NCI-H226 (cell line): ENCODE measurements around the gene ATP8B1.

ENCODE experiments used
- DNase-seq: peaks from one replicate; pipeline ENCODE4 v3.0.0-alpha.2; 2015

The ATP8B1 gene

DNA sequence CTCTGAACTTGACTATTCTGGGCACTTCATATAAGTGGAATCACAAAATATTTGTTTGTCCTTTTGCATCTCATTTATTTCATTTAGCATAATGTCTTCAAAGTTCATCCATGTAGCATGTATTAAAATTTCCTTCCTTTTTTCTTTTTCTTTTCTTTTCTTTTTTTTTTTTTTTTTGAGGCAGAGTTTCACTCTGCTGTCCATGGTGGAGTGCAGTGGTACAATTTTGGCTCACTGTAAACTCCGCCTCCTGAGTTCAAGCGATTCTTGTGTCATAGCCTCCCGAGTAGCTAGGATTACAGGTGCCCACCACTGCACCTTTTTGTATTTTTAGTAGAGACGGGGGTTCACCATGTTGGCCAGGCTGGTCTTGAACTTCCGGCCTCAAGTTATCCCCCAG lies 11.9 kb downstream of the ATP8B1 start:
- DNase-seq = no peak

DNA sequence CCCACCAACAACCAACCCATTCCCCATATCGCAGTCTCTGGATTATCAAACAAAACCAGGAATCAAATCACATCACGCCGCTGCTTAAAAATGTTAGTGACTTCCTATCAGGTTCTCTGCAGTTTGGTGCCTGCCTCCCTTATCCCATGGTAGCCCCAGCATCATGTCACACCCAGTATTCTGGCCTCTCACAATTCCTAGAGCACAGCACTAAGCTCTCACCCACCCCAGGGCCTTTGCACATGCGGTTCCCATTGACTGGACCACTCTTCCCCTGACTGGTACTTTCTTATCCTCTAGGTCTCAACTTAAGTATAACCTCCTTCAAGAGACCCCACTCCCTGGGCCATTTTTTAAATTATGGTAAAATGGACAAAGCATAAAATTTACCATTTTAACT lies 12.8 kb downstream of the ATP8B1 start:
- DNase-seq = no peak

DNA sequence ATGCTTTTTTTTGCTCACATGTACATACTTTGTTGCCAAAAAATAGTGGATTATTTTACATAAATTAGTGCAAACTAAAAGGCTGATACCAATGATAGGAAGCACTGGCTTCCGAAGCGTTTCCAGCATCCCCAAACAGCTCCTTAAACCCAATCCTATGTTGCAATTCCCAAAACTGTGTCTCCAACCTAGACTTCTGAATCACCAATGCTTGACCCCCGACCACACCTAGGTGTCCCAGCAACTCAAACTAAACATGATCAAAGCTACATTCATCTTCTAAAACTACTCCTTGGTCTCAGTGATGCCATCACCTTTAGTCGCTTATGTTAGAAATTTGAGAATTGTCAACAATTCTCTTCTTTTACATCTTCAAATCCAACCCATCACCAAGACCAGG lies 13.4 kb downstream of the ATP8B1 start:
- DNase-seq = no peak

DNA sequence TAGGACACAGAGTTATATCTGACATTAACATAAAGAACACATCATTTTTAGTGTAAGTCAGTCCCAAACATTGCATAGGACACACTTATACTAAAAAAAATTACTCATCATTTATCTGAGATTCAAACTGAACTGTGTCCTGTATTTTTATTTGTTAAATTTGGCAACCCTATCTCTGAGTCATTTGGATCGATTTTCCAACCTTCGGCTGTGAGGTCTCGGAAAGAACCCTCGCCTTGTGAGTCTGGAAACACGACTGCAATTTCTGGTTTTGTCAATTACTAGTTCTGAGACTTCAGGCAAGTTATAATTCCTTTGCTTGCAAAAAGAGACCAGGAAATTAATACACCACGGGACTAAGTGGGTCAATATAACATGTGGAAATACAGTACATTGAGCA lies 14.0 kb downstream of the ATP8B1 start:
- no peak for DNase-seq

DNA sequence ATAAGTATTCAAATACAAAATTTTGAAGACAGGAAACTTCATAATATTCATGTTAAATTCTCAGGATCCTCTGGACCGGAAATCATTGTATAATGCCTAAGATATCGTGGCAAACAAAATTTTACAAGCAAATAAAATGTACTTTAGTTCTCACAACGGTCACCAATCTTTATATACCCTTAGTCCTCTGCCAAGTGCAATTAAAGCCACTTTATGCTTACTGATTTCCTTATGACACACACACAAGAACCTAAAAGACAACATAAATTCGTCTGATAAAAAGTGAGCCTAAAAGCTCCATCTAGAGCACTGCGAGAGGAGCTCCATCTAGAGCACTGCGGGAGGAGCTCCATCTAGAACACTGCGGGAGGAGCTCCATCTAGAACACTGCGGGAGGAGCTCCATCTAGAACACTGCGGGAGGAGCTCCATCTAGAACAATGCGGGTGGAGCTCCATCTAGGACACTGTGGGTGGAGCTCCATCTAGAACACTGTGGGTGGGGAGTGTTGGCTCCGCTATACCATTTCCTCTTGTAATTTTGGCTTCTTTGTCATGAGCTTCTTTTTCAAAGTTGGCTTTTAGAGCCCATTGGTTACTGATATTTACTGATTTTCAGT lies 15.9 kb downstream of the ATP8B1 start:
- DNase-seq = no peak

DNA sequence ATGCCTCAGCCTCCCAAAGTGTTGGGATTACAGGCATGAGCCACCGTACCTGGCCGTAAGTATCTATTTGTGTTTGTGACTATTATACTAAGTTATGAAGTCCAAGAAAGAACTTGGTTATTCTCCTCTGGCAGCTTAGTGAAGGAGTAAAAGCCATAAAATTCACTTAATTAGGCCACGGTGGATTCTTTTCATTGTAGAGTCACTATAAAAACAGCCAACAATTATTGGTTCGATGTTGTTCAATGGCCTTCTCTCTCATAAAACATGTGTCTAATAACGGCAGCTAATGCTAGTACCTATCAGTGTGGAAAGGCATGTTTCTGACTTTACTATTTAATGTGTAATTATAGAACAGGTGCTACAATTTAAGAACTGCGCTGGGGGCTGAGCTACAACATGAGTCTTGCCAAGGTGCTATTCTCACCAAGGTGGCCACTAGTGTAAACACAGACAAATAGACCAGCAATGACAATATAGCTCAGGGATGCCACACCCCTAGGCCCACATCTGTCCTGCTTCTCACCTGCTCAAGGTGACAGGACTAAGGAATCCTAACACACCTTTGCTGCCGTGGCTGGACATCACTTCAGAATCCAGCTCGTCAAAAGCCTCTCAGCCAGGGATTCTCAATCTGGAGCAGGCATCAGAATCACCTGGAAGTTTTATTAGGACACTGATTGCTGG lies 17.2 kb downstream of the ATP8B1 start:
- DNase-seq = no peak

DNA sequence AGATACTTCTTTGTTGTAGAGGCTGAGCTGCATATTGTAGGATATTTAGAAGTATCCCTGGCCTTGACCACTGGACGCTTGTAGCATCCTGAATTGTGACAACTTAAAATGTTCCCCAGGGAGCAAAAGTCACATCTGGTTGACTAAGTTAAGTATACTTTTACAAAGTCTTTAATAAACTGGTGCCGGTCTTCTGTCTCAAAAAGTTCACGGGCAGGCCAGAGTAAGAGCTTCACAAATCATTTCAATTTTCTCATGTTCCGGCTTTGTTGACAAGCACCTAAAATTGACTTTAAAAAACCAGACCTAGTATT lies 18.4 kb downstream of the ATP8B1 start:
- no peak for DNase-seq

DNA sequence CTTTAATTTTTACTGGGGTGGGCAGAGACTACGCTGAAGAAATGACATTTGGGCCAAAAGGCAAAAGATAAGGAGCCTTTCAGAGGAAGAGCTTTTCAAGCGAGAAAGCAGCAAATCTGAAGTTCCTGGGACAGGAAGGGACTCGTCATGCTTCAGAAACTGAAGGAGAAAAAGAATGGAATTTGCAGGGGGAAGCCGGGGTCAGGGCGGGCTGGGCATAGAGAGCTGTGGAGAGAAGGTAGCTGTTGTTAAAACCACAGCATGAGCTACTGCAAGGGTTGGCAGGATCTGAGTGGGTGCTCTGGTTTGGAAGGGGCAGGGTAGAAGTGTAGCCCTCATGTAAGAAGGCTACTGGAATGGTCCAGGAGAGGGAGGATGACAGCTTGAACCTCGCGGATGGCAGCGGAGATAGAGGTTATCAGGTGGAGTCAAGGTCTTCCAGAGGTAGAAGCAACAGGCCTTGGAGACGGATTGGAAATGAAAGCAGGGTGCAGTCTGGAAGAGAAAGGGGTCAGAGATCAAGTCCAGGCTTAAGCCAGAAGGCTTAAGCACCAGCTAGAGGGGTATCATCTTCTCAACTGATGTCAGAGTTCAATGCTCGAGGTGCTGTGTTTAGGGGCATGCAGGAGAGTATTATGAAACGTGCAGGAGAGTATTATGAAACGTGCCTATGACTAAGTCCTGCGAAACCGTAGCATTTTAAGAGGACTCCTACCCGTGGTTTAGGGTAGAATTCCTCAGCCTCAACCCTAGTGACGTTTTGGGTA lies 18.9 kb downstream of the ATP8B1 start:
- DNase-seq = peak; percentile 77

DNA sequence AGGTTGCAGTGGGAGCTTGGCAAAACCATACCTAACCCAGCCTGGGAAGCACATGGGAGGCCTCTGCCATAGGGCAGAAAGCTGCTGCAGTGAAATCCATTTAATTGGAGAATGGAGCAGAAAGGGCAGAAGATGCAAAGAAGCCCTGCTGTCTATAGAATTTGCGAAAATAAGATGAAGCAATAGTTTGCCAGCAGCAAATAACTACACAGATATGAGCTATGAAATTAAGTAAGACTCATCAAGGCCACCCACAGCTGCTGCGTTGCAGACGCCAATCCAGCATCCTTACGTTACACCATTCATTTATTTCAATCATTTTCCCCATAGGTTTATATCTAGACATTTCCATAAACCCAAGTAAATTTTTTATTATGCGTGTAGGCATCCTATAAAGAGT lies 21.1 kb downstream of the ATP8B1 start:
- DNase-seq = no peak

DNA sequence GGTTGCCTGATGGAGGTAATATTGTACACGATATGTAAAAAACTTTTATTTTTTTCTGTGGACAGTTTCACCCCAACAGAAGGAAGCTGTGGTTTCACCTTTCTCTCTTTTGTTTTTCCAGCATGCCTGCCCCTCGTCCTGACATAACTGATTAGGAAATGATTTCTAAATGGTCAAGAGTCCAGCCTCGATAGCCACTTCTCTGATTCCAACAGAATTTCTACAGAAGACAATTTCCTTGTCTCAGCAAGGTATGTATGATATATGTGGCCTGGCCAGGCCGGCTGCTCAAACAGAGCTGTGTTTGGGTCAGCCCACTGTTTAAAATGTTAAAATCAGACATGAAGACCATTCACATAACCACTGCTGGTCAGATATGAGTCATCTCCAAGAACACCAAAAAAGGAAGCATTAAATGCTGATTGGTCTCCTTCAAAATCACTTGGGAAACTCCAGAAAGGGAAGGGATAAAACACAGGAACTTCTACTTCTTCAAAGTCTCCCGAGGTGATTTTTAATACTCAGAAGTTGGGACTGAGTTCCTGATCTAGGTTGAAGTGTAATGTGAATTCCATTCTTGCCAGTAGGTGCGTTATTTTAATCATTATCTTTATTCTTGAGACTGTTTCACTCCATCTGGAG lies 22.3 kb downstream of the ATP8B1 start:
- peak; percentile 55 for DNase-seq

DNA sequence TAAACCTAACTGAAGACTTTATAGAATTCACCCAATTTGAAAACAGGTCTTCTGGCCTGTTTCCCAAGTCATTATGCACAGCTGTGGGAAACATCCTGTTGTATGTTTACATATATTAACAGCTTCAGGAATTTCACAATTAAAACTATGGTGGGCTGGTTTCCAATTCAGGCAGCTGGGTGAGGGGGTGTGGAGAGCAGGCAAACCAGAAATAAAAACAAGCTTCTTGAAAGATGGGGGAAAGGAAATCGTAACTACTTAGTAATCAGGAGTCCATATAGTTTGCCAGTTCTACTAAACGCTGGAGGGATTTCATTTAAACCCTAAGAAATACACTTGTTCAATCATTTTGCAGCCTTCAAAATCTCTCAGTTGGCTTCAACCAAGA lies 22.8 kb downstream of the ATP8B1 start:
- no peak for DNase-seq

DNA sequence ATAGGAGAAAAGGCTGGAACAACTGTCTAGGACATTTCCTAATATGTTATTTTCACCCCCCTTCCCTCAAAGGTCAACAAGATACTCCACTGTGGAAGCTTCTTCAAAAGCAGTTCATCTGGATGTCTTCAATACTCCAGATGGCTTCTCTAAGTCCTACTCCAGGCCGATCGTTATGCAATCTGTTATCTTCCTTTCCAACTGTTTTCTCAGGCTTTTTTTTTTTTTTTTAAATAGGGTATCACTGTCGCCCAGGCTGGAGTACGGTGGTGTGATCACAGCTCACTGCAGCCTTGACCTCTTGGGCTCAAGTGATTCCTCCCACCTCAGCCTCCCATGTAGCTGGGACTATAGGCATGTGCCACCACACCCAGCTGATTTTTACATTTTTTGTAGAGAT lies 26.3 kb downstream of the ATP8B1 start:
- no peak for DNase-seq

DNA sequence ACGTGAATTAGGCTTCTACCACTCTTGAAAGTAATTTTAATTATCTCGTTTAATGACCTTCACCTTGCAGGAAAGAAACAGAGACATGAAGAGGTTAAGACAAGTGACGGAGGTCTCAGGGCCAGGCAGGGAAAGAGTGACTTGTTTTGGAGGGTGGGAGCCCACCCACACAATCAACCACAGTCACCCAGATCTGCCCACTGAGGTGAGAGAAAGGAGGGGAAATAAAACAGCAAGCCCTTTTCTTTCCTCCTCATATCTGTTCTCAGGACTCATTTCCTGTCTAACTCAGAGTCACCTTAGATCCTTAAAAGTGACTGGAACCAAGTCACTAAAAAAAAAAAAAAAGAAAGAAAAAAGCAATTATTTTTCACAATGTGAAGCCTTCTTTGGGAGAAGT lies 26.8 kb downstream of the ATP8B1 start:
- DNase-seq = no peak

DNA sequence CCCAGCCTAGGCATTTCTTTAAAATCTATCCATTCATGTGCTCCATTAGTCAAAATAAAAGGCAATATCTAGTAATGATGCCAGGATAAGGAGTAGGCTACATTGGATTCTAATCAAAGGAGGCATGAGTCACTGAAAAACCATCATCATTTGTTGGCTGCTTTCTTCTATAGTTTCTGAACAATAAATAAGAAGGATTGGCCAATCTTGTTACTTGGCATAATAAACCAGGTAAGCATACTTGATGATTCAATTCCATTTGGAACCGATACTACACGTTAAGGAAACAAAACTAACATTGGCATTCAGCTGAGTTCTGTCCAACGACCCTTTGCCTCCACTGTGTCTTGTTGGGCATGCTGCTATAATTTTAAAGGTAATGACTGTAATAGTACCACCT lies 27.2 kb downstream of the ATP8B1 start:
- DNase-seq = no peak

DNA sequence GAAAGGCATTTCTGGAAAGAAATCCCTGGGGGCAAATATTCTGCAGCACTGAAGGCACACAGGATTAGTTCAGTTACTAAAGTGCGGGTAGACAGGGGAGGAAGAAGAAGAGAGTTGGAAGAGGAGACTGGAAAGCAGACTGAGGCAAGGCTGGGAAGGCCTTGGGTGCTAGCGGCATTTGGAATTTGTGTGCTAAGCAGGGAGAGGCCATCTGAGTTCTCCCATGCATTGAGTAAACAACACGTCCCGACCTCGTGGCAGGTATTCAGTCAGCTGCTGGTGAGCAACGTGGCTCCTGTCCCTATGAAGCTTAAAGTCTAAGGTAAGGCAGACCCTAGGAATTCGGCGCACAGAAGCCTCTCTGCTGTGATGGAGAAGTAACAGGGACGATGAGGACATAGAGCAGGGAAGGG lies 30.7 kb downstream of the ATP8B1 start:
- no peak for DNase-seq

DNA sequence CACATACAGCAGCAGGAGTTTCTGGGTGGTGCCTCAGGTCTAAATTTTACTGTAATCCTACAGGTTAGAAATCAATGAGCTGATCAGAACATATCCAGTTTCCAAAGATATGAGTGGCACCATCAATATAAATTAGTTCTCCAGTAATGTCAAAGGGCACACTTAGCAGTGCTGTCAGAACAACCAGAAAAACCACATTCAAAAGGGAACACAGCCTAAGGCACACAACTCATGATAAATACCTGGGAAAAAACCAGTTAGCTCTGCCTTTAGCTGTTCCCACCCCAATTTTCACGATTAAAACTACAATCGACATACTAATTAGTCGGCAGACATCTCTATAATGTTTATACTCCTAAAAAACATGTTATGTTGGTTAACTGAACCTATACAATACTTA lies 31.5 kb downstream of the ATP8B1 start:
- DNase-seq = no peak

DNA sequence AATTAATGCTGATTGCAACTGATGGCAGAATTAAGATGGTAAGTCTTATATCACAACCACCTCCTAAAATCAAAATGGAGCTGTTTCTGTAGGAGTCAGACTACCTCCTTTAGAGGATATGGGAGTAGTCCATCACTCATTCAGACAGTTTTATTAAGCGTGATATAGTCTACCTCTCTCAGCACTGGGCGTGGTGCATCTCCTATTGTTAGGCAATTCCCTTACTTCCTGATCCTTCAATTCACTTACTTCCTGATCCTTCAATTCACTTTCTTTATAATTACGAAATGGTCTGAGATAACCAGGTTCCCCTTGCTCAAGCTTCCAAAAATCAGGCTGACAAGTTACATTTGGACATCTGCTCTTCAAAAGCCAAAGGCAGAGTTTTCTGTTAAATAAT lies 31.9 kb downstream of the ATP8B1 start:
- peak; percentile 71 for DNase-seq

DNA sequence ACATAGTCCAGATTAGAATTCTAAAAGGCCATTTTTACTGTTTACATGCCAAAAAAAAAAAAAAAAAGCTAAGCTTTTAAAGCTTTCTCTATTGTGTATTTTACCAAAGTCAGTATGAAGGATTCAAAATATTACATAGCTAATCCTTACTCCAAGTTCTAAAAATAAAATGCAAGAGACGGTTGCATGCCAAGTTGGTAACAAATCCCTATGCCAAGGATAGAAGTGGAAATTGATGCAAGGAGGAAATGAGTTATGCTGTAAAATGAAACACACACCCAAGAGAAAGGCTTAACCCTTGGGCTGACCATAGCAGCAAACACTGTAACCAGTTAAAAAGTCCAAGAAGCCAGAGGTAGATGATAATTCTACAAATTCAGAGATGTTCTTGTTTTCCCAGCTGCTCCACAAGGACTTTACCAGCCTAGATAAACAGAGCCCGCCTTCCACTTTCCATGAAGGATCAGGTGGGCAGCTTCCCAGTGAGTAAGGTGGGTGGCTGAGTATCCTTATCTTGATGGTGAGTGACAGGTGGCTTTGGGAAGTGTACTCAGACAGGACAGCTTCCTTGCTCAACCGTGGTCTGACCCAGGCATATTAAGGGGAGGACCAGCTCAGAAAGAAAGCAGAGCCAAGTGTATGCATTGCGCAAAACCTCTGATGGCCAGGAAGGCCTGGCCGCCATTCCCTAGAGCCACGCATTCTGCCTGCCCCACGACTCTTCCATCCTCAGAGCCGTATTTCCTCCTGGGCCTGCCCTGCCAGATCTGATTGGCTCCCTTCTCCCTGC lies 34.4 kb downstream of the ATP8B1 start:
- no peak for DNase-seq

DNA sequence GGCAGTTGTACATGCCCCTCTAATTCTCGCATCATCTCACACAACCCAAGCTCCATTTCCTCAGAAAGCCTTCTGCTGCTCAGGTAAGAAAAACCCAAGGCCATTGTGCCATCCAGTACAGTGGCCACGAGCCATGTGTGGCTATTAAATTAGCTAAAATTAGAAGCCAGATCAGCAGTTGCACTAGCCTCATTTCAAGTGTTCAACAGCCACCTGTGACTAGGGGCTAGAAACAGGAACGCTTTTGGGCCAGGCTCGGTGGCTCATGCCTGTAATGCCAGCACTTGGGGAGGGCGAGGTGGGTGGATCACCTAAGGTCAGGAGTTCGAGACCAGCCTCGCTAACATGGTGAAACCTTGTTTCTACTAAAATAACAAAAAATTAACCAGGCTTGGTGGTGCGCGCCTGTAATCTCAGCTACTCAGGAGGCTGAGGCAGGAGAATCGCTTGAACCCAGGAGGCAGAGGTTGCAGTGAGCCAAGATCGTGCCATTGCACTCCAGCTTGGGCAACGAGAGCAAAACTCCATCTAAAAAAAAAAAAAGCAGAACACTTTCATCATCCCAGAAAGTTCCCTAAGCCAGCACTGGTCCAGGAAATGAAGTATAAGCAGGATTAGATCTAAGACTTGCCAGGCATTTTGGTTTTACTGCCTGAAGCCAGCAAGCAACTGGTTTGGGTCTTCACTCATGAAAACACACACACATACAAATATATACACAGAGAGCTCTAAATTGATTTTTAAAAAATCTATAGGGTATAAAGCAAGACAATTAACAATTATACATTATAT lies 35.7 kb downstream of the ATP8B1 start:
- no peak for DNase-seq

DNA sequence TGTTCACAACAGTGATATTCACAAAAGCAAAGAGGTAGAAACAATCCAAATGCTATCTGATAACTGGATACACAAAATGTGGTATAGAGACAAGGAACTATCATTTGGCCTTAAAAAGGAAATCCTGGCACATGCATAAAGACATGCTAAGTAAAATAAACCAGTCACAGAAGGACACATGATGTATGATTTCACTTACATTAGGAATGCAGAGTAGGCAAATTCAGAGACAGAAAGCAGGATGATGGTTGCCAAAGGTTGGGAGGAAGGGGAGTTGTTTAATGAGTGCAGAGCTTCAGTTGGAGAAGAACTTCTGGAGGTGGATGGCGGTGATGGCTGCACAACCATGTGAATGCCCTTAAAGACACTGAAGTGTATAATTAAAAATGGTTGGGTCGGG lies 38.1 kb downstream of the ATP8B1 start:
- DNase-seq = no peak

DNA sequence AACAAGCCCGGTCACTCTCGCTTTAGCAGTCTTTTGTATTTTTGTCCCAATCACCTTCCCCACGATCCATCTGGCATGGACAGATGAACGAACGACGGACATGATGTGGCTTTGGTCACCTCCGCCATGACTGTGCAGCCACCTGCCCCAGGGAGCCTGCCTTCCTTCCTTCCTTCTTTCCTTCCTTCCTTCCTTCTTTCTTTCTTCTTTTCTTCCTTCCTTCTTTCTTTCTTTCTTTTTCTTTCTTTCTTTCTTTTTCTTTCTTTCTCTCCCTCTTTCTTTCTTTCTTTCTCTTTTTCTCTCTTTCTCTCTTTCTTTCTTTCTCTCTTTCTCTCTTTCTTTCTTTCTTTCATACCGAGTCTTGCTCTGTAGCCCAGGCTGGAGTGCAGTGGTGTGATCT lies 39.0 kb downstream of the ATP8B1 start:
- no peak for DNase-seq

DNA sequence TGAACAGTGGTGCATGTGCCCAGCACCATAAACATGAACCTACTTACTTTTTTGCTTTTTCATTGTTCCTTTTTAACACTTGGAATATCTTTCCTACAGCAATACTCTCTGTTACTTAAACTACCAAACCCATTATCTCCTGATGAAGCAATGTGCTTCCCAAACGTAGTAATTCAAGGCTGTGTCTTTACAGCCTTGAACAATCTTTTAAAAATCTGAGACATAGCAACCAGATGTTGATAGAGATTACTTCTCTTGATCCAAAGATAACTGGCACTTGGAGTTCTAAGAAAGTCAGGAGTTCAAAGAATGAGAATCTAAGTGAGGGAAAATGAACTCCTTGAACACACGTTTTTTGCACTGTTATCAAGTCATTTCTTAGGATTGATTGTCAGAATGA lies 40.4 kb downstream of the ATP8B1 start:
- no peak for DNase-seq
